Measurements from ENCODE around the gene SETD3. TPM values are rescaled to one million over a fixed set of nuclear protein-coding genes. Genes with fewer than 3 reads are reported as not detected.

SETD3 gene
- total and polyA plus RNA-seq, 2 experiments from 2014 or later, result 40.7 to 68.0 TPM

- TF ChIP-seq REST (IDR thresholded peaks at IDR 0.05; ENCODE audit: unreplicated experiment) (no peak), JUNB (IDR thresholded peaks at IDR 0.05; ENCODE audit: unreplicated experiment) (no peak), EZH2phosphoT487 (IDR thresholded peaks at IDR 0.05; ENCODE audit: unreplicated experiment) (no peak), NANOG (IDR thresholded peaks at IDR 0.05; ENCODE audit: borderline replicate concordance) (no peak), CTCF (conservative IDR thresholded peaks at IDR 0.05; ENCODE audit: low read depth in 2 of 2) (no peak)
Observed at GRCh38 chr14:99426813-99427346, 53.8 kb downstream of the SETD3 start (continued).

- TF ChIP-seq REST (IDR thresholded peaks at IDR 0.05; ENCODE audit: unreplicated experiment) (no peak), ZNF114 (CRISPR knock-in tag; IDR thresholded peaks at IDR 0.05) (no peak)
- Mint-ChIP-seq H3K4me3 (no peak overlapping the region; the same call in 2 of the 3 replicates), H3K36me3 (ENCODE audit: low read depth) (peaks cover 29% of the 10 kb centered on the region), H3K27ac (peak overlapping the region; percentile 63), H3K4me1 (peaks cover 58% of the 10 kb centered on the region), H3K27me3 (ENCODE audit: insufficient read depth, low read depth, poor library complexity) (peaks cover 6% of the 10 kb centered on the region), H3K9me3 (peaks cover 16% of the 10 kb centered on the region)
- H3K27ac ChIP-seq (ENCODE audit: low read depth), result no peak overlapping the region
- no peak overlapping the region for H2AFZ ChIP-seq
- ATAC-seq (no peak), DNase-seq (ENCODE audit: low spot score) (no peak)
- no peak overlapping the region for H3K4me3 ChIP-seq
- peaks cover 6% of the 10 kb centered on the region for H4K20me1 ChIP-seq (replicated peaks; ENCODE audit: insufficient read depth)
- H3K4me1 ChIP-seq (ENCODE audit: insufficient read depth), result peaks cover 48% of the 10 kb centered on the region
- H3K9me2 ChIP-seq (ENCODE audit: insufficient read depth), result no peaks in the 10 kb centered on the region
- H3K79me2 ChIP-seq (replicated peaks; ENCODE audit: insufficient read depth), result peaks cover 37% of the 10 kb centered on the region
- H3K4me2 ChIP-seq, result no peak overlapping the region
- no peaks in the 10 kb centered on the region for H3F3A ChIP-seq (replicated peaks; ENCODE audit: low read depth)
- peaks cover 14% of the 10 kb centered on the region for H3K36me3 ChIP-seq (ENCODE audit: insufficient read depth)
- no peaks in the 10 kb centered on the region for H3K27me3 ChIP-seq (ENCODE audit: insufficient read depth)
Observed at GRCh38 chr14:99426265-99426664, 54.4 kb downstream of the SETD3 start.
